A673 (cell line): ENCODE data around the gene PRIMA1. TPM values are rescaled to one million over a fixed set of nuclear protein-coding genes. Genes with fewer than 3 reads are reported as not detected.

Experiments used
- BruUV-seq: library from RNA; stranded (reverse); fragments of 400-500 nt; replicated peaks from 2 replicates; lab custom pipeline; 2021; lab: Mats Ljungman, UMichigan
- CTCF ChIA-PET: fragments of 300-600 bp; sonication (Branson Sonifier 250); formaldehyde crosslinking; loops from one replicate; lab custom pipeline; 2022; ENCODE audit warnings: antibody characterized with exemption; lab: Charles Lee
- POLR2A ChIA-PET: fragments of 300-600 bp; sonication (Branson Sonifier 250); formaldehyde crosslinking; loops from one replicate; lab custom pipeline; 2022; ENCODE audit warnings: antibody characterized with exemption; ENCODE audit not compliant: low non-redundant PET; lab: Charles Lee
- DNase-seq: peaks from one replicate; pipeline ENCODE4 v3.0.0-alpha.2; 2015; ENCODE audit warnings: low spot score
- H3K27ac ChIP-seq: fragments of 200-600 bp; sonication (generic); 2 replicates; pipeline ENCODE4 v1.5.1; 2016; ENCODE audit warnings: mixed run types, low read depth, mild to moderate bottlenecking, mixed read lengths, antibody characterized with exemption, low read length; ENCODE audit not compliant: poor library complexity, severe bottlenecking
- H3K27me3 ChIP-seq: fragments of 200-600 bp; sonication (generic); replicated peaks from 2 replicates; pipeline ENCODE4 v1.6.1; 2017; ENCODE audit warnings: mixed run types, low read depth, mild to moderate bottlenecking, mixed read lengths, antibody characterized with exemption, low read length; ENCODE audit not compliant: insufficient read depth, poor library complexity
- H3K36me3 ChIP-seq: fragments of 200-600 bp; sonication (generic); 2 replicates; pipeline ENCODE4 v1.6.1; 2016; ENCODE audit warnings: mixed run types, mild to moderate bottlenecking, mixed read lengths, antibody characterized with exemption, low read length; ENCODE audit not compliant: insufficient read depth, poor library complexity, severe bottlenecking
- H3K4me1 ChIP-seq: fragments of 200-600 bp; sonication (generic); 2 replicates; pipeline ENCODE4 v1.6.1; 2017; ENCODE audit warnings: mixed run types, mild to moderate bottlenecking, mixed read lengths, antibody characterized with exemption, low read length; ENCODE audit not compliant: insufficient read depth, poor library complexity, severe bottlenecking
- H3K4me3 ChIP-seq: fragments of 200-600 bp; sonication (generic); 2 replicates; pipeline ENCODE4 v1.5.1; 2016; ENCODE audit warnings: low read depth, mixed run types, mild to moderate bottlenecking, mixed read lengths, low read length; ENCODE audit not compliant: poor library complexity, severe bottlenecking
- H3K9me3 ChIP-seq: fragments of 200-600 bp; sonication (generic); 2 replicates; pipeline ENCODE4 v1.6.1; 2016; ENCODE audit warnings: mixed run types, low read depth, mild to moderate bottlenecking, mixed read lengths, antibody characterized with exemption, low read length; ENCODE audit not compliant: poor library complexity, severe bottlenecking
- EZH2 ChIP-seq: fragments of 200-600 bp; sonication (generic); IDR thresholded peaks from 2 replicates; pipeline ENCODE4 v1.6.1; 2017; ENCODE audit warnings: borderline replicate concordance, low read depth, mild to moderate bottlenecking, mixed read lengths, antibody characterized with exemption, low read length; ENCODE audit not compliant: poor library complexity, severe bottlenecking
- intact Hi-C: fragments of 100-400 bp; cut with micrococcal nuclease; formaldehyde crosslinking; loops from one replicate; pipeline ENCODE4 v1.10.0; 2022; ENCODE audit not compliant: unreplicated experiment
- total RNA-seq: library from RNA; stranded (reverse); gene quantifications from 2 replicates; pipeline ENCODE4 v1.2.3, GENCODE V29; 2021
- TF ChIP-seq, protein P1 (sequence below): fragments of 300-800, 200-600 bp; sonication (generic); conservative IDR thresholded peaks from 2 replicates; pipeline ENCODE4 v1.5.1; 2017; ENCODE audit warnings: low read depth, mild to moderate bottlenecking, antibody characterized with exemption, low read length, moderate library complexity, mixed read lengths

Gene PRIMA1
- total RNA-seq, 1 experiment from 2014 or later = 0.09 TPM

GRCh38 chr14:93793555-93794324 is 5.5 kb upstream of the PRIMA1 start:
- TF ChIP-seq EZH2 = no peak
- TF ChIP-seq, protein P1, sequence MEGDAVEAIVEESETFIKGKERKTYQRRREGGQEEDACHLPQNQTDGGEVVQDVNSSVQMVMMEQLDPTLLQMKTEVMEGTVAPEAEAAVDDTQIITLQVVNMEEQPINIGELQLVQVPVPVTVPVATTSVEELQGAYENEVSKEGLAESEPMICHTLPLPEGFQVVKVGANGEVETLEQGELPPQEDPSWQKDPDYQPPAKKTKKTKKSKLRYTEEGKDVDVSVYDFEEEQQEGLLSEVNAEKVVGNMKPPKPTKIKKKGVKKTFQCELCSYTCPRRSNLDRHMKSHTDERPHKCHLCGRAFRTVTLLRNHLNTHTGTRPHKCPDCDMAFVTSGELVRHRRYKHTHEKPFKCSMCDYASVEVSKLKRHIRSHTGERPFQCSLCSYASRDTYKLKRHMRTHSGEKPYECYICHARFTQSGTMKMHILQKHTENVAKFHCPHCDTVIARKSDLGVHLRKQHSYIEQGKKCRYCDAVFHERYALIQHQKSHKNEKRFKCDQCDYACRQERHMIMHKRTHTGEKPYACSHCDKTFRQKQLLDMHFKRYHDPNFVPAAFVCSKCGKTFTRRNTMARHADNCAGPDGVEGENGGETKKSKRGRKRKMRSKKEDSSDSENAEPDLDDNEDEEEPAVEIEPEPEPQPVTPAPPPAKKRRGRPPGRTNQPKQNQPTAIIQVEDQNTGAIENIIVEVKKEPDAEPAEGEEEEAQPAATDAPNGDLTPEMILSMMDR = no peak
- H3K36me3 ChIP-seq = no peaks in the 10 kb centered on the region
- BruUV-seq = no TSS peak
- POLR2A ChIA-PET = interaction anchor here (0.6 kb wide), 1 partner anchor 1564 kb away, joined by 3 read pairs; no protein-coding TSS in a partner anchor
- no peaks in the 10 kb centered on the region for H3K9me3 ChIP-seq
- H3K4me1 ChIP-seq = no peaks in the 10 kb centered on the region
- no peak for DNase-seq
- intact Hi-C loops = no loop called here
- H3K4me3 ChIP-seq = no peak overlapping the region
- no peak overlapping the region for H3K27ac ChIP-seq
- CTCF ChIA-PET = no interaction called here
- H3K27me3 ChIP-seq = peaks cover 22% of the 10 kb centered on the region

DNA sequence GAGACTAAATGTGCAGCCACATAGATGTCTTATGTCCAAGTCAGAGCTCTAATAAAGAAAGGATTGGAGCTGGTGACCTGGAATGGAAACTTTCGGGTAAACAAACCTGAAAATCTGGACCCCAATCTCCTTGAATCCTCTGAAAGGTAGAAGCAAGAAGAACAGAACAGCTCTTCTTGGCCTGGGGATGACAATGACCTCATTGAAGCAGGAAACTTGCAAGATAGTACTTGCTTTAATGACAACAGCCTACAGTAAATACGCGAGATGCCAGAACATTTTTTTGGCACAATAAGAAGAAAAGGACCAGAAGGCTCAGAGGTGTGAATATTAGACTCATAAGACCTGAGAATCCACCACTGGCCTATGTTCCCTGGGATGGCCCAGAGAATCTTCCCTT is 4.1 kb upstream of the PRIMA1 start:
- intact Hi-C loops = no loop called here
- no peaks in the 10 kb centered on the region for H3K36me3 ChIP-seq
- no peak for DNase-seq

DNA sequence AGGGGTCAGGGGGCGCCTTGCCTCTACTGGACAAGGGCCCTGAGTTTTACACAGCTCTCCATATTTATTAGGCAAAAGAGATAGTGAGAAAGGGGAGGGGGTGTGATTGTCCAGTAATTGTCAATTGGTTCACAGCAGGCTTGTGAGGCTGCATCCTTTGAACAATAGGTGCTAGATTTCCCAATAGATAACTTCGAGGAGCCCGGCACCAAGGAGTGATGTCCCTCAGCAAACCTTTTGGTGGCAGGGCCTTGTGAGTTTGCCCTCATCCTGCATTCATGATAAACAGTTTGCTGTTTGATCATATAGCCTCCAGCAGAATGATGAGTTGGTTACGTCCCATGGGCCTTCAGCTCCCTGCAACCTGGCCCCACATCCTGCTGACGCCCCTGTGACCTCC is 2.7 kb upstream of the PRIMA1 start:
- ChIA-PET POLR2A (no interaction called here), CTCF (no interaction called here)
- intact Hi-C loops = no loop called here

More for the DNA sequence above, 4.1 kb upstream of the PRIMA1 start:
- BruUV-seq = no TSS peak
- H3K4me1 ChIP-seq = no peaks in the 10 kb centered on the region
- TF ChIP-seq, protein P1 = no peak
- no peak for TF ChIP-seq EZH2
- peaks cover 33% of the 10 kb centered on the region for H3K27me3 ChIP-seq
- no peak overlapping the region for H3K27ac ChIP-seq
- H3K9me3 ChIP-seq = no peaks in the 10 kb centered on the region
- ChIA-PET POLR2A (no interaction called here), CTCF (no interaction called here)
- no peak overlapping the region for H3K4me3 ChIP-seq

More for the DNA sequence above, 2.7 kb upstream of the PRIMA1 start:
- no peaks in the 10 kb centered on the region for H3K4me1 ChIP-seq
- TF ChIP-seq EZH2 = no peak
- TF ChIP-seq, protein P1 = no peak
- H3K27ac ChIP-seq = no peak overlapping the region
- no peaks in the 10 kb centered on the region for H3K9me3 ChIP-seq
- no TSS peak for BruUV-seq
- no peaks in the 10 kb centered on the region for H3K36me3 ChIP-seq
- no peak for DNase-seq
- no peak overlapping the region for H3K4me3 ChIP-seq
- peaks cover 28% of the 10 kb centered on the region for H3K27me3 ChIP-seq
